ENCODE measurements around the gene TMEM86A. TPM values are rescaled to one million over a fixed set of nuclear protein-coding genes. Genes with fewer than 3 reads are reported as not detected.
"Not testable (repeated sequence)": the region's sequence is repeated elsewhere in the genome, so short reads cannot be mapped to it uniquely, and the experiment has no call there.

TMEM86A gene
- total and polyA plus RNA-seq, 5 donors = 3.6 to 6.8 (median 4.8) TPM

DNA sequence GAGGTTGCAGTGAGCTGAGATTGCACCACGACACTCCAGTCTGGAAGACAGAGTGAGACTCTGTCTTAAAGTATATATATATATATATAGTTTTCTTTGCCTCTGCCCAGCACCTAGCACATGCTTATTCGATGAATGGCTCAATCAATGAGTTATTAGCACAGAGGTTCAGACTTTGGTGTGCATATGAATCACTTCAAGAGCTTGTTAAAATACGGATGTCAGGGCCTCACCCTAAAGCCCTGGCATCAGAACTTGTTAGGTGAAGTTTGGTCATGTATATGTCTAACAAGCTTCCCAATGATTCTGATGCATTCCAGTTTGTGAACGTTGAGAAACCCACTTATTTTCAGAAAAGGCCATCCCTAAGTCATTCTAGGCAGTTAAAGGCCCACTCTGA is 21.8 kb upstream of the TMEM86A start:
- ATAC-seq = no peak
- no peak for DNase-seq
- intact Hi-C loops (cut with DNase I) = no loop called here
- WGBS = 89% methylated on average over 4 of the region's 4 CpGs
- Histone ChIP-seq H3K27ac (ENCODE audit: low read length) (no peak overlapping the region), H3K27me3 (ENCODE audit: control insufficient read depth, insufficient read depth) (no peaks in the 10 kb centered on the region), H3K4me1 (ENCODE audit: control insufficient read depth, insufficient read depth, low read length) (no peaks in the 10 kb centered on the region), H3K9me3 (ENCODE audit: control insufficient read depth, low read length) (no peaks in the 10 kb centered on the region), H3K4me3 (ENCODE audit: low read length) (no peak overlapping the region)

- Histone ChIP-seq H3K27me3 (ENCODE audit: control insufficient read depth, insufficient read depth) (no peaks in the 10 kb centered on the region), H3K4me3 (ENCODE audit: low read length) (no peak overlapping the region), H3K27ac (ENCODE audit: low read length) (no peak overlapping the region), H3K4me1 (ENCODE audit: control insufficient read depth, insufficient read depth, low read length) (no peaks in the 10 kb centered on the region), H3K9me3 (ENCODE audit: control insufficient read depth, low read length) (no peaks in the 10 kb centered on the region)
- ATAC-seq (no peak), DNase-seq (no peak)
- 87% methylated on average over 3 of the region's 3 CpGs for WGBS
- intact Hi-C loops (cut with DNase I) = no loop called here
Observed at GRCh38 chr11:18677560-18677959, 21.0 kb upstream of the TMEM86A start.

DNA sequence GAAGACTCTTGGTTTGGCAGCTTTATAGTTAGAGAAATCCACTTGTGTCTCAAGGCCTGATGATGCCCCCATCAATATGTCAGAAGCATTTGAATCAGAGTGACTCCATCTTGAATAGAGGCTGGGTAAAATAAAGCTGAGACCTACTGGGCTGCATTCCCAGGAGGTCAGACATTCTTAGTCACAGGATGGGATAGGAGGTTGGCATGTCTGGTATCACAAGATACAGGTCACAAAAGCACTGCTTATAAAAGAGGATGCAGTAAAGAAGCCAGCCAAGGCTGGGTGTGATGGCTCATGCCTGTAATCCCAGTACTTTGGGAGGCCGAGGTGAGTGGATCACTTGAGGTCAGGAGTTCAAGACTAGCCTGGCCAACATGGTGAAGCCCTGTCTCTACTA is 16.6 kb upstream of the TMEM86A start:
- ATAC-seq; H3K27ac ChIP-seq (ENCODE audit: low read length); H3K27me3 ChIP-seq (ENCODE audit: control insufficient read depth, insufficient read depth); H3K4me3 ChIP-seq (ENCODE audit: low read length); intact Hi-C loops (cut with DNase I); DNase-seq; H3K9me3 ChIP-seq (ENCODE audit: control insufficient read depth, low read length); H3K4me1 ChIP-seq (ENCODE audit: control insufficient read depth, insufficient read depth, low read length): not testable (repeated sequence)
- 74% methylated on average over 1 of the region's 1 CpG for WGBS

DNA sequence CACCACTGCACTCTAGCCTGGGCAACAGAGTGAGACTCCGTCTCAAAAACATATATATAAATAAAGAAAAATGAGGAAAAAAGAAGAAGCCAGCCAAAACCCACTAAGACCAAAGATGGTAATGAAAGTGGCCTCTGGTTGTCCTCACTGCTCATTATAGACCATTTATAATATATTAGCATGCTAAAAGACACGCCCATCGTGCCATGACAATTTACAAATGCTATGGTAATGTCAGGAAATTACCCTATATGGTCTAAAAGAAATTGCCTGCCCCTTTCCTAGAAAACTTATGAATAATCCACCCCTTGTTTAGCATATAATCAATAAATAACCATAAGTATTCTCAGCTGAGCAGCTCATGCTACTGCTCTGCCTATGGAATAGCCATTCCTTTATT is 16.1 kb upstream of the TMEM86A start:
- DNase-seq (no peak), ATAC-seq (no peak)
- H3K4me1 ChIP-seq (ENCODE audit: control insufficient read depth, insufficient read depth, low read length) = no peaks in the 10 kb centered on the region
- H3K9me3 ChIP-seq (ENCODE audit: control insufficient read depth, low read length) = no peaks in the 10 kb centered on the region
- H3K27me3 ChIP-seq (ENCODE audit: control insufficient read depth, insufficient read depth) = no peaks in the 10 kb centered on the region
- 93% methylated on average over 3 of the region's 3 CpGs for WGBS
- no peak overlapping the region for H3K4me3 ChIP-seq (ENCODE audit: low read length)
- no peak overlapping the region for H3K27ac ChIP-seq (ENCODE audit: low read length)
- intact Hi-C loops (cut with DNase I) = no loop called here

DNA sequence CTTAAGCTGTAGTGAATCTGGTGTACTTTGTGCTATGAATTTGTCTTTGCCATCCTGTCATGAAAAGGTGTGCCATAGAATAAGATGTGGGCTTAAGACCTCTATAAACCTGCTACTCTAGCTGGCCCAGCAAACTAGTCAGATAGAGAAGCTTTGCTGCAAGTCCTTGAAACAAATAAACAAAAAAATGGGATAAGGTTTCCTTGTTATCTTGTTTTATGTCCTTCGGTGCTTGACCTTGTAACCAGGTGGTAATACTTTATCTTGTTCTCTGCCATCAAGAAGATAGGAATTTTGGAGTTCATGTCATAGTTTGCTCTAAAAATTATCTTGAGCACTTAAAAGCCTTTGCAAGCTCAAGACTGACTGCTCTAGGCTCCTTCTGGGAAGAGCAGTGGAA is 14.3 kb upstream of the TMEM86A start:
- ATAC-seq = no peak
- H3K4me1 ChIP-seq (ENCODE audit: control insufficient read depth, insufficient read depth, low read length) = no peaks in the 10 kb centered on the region
- H3K9me3 ChIP-seq (ENCODE audit: control insufficient read depth, low read length) = no peaks in the 10 kb centered on the region
- no peak overlapping the region for H3K4me3 ChIP-seq (ENCODE audit: low read length)
- no peak for DNase-seq
- intact Hi-C loops (cut with DNase I) = no loop called here
- 89% methylated on average over 1 of the region's 1 CpG for WGBS
- no peaks in the 10 kb centered on the region for H3K27me3 ChIP-seq (ENCODE audit: control insufficient read depth, insufficient read depth)
- no peak overlapping the region for H3K27ac ChIP-seq (ENCODE audit: low read length)

GRCh38 chr11:18691467-18692140 is 7.0 kb upstream of the TMEM86A start:
- H3K4me1 ChIP-seq (ENCODE audit: control insufficient read depth, insufficient read depth, low read length); H3K27ac ChIP-seq (ENCODE audit: low read length); H3K4me3 ChIP-seq (ENCODE audit: low read length); H3K27me3 ChIP-seq (ENCODE audit: control insufficient read depth, insufficient read depth); intact Hi-C loops (cut with DNase I); H3K9me3 ChIP-seq (ENCODE audit: control insufficient read depth, low read length); ATAC-seq; DNase-seq: not testable (repeated sequence)
- 56% methylated on average over 4 of the region's 4 CpGs for WGBS

- no peaks in the 10 kb centered on the region for H3K27me3 ChIP-seq (ENCODE audit: control insufficient read depth, insufficient read depth)
- no peak for DNase-seq
- H3K27ac ChIP-seq (ENCODE audit: low read length) = no peak overlapping the region
- H3K4me3 ChIP-seq (ENCODE audit: low read length) = no peak overlapping the region
- intact Hi-C loops (cut with DNase I) = no loop called here
- 61% methylated on average over 9 of the region's 9 CpGs for WGBS
- H3K4me1 ChIP-seq (ENCODE audit: control insufficient read depth, insufficient read depth, low read length) = no peaks in the 10 kb centered on the region
- ATAC-seq = no peak
- no peaks in the 10 kb centered on the region for H3K9me3 ChIP-seq (ENCODE audit: control insufficient read depth, low read length)
Observed at GRCh38 chr11:18692941-18693760, 5.4 kb upstream of the TMEM86A start.

- intact Hi-C loops (cut with DNase I) = no loop called here
- no peak overlapping the region for H3K27ac ChIP-seq (ENCODE audit: low read length)
- H3K4me1 ChIP-seq (ENCODE audit: control insufficient read depth, insufficient read depth, low read length) = peaks cover 3% of the 10 kb centered on the region
- no peaks in the 10 kb centered on the region for H3K9me3 ChIP-seq (ENCODE audit: control insufficient read depth, low read length)
- WGBS = 83% methylated on average over 2 of the region's 2 CpGs
- no peaks in the 10 kb centered on the region for H3K27me3 ChIP-seq (ENCODE audit: control insufficient read depth, insufficient read depth)
- H3K4me3 ChIP-seq (ENCODE audit: low read length) = no peak overlapping the region
- DNase-seq = no peak
- ATAC-seq = no peak
Observed at GRCh38 chr11:18696638-18697225, 1.8 kb upstream of the TMEM86A start.

DNA sequence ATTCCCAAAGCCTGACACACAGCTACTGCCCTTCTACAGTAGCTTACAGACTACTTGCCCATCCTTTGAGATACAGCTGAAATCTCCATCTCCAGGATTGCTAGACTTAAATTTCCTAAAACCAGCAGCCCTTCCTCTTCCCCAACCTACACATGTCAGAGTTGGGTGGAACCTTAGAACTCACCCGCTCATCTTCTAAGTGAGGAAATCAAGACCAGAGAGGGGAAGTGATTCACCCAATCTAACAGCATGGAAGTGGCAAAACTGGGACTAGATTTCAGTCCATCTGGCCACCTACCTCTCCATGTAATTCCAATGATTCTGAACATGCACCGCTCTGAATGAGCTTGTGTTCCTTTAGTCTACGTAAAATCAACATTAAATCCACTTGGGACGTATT is 1.0 kb upstream of the TMEM86A start:
- 88% methylated on average over 4 of the region's 4 CpGs for WGBS
- no peaks in the 10 kb centered on the region for H3K9me3 ChIP-seq (ENCODE audit: control insufficient read depth, low read length)
- DNase-seq (no peak), ATAC-seq (no peak)
- intact Hi-C loops (cut with DNase I) = no loop called here
- H3K27ac ChIP-seq (ENCODE audit: low read length) = no peak overlapping the region
- no peak overlapping the region for H3K4me3 ChIP-seq (ENCODE audit: low read length)
- peaks cover 3% of the 10 kb centered on the region for H3K4me1 ChIP-seq (ENCODE audit: control insufficient read depth, insufficient read depth, low read length)
- no peaks in the 10 kb centered on the region for H3K27me3 ChIP-seq (ENCODE audit: control insufficient read depth, insufficient read depth)

- H3K27ac ChIP-seq (ENCODE audit: low read length) = peak overlapping the region; percentile 4
- 11% methylated on average over 9 of the region's 9 CpGs for WGBS
- peak overlapping the region; percentile 81 for H3K4me3 ChIP-seq (ENCODE audit: low read length)
- DNase-seq (no peak), ATAC-seq (no peak)
- peaks cover 7% of the 10 kb centered on the region for H3K4me1 ChIP-seq (ENCODE audit: control insufficient read depth, insufficient read depth, low read length)
- H3K9me3 ChIP-seq (ENCODE audit: control insufficient read depth, low read length) = no peaks in the 10 kb centered on the region
- no peaks in the 10 kb centered on the region for H3K27me3 ChIP-seq (ENCODE audit: control insufficient read depth, insufficient read depth)
- intact Hi-C loops (cut with DNase I) = no loop called here
Observed at GRCh38 chr11:18699269-18699596, 654 bp downstream of the TMEM86A start.

- WGBS = 37% methylated on average over 3 of the region's 3 CpGs
- Histone ChIP-seq H3K27me3 (ENCODE audit: control insufficient read depth, insufficient read depth) (no peaks in the 10 kb centered on the region), H3K4me1 (ENCODE audit: control insufficient read depth, insufficient read depth, low read length) (peaks cover 7% of the 10 kb centered on the region), H3K4me3 (ENCODE audit: low read length) (no peak overlapping the region), H3K9me3 (ENCODE audit: control insufficient read depth, low read length) (no peaks in the 10 kb centered on the region), H3K27ac (ENCODE audit: low read length) (peak overlapping the region; percentile 4)
- intact Hi-C loops (cut with DNase I) = loop anchor here in 2 of 4 donors (10.0 kb wide), 1 partner anchor 65 kb away; the partner anchor contains the start of gene SPTY2D1 (in 2 of the 2)
- ATAC-seq = peak; percentile 4 to 8
- DNase-seq = peak in 2 of 3 donors; percentile 66 to 70
Observed at GRCh38 chr11:18699848-18700261, 1.3 kb downstream of the TMEM86A start.
